ENCODE data around the gene YPEL1.

GRCh38 chr22:21652010-21652546, 83.5 kb downstream of the YPEL1 start:
- no peak for TF ChIP-seq EZH2 (IDR thresholded peaks at IDR 0.05; ENCODE audit: borderline replicate concordance, insufficient read depth, low read depth, low read length, poor library complexity, severe bottlenecking)
- no peak for TF ChIP-seq CTCF (IDR thresholded peaks at IDR 0.05)

Measured in B cell (primary cell).